ENCODE data around the gene NRG3.

The NRG3 gene

DNA sequence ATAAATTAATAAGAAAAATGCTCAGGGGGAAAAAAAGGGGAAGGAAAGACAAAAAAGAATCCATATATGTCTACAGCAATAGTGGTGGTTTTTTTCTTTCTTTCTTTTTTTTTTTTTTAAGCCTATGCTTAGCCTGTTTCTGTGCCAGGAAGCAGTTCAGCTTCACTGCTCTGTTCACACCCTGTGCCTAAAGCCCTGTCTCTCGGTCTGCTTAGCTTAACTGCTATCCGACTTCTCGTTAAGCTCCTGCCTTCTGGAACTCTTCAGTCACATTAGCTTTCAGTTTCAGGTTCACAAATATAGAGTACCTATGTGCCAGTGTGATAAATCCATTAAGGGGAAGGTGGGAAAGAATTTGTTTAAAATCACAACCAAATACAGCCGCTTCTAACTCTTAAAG lies 26.5 kb upstream of the NRG3 start:
- ChIA-PET CTCF (no interaction called here), POLR2A (no interaction called here)
- TF ChIP-seq, protein P1, sequence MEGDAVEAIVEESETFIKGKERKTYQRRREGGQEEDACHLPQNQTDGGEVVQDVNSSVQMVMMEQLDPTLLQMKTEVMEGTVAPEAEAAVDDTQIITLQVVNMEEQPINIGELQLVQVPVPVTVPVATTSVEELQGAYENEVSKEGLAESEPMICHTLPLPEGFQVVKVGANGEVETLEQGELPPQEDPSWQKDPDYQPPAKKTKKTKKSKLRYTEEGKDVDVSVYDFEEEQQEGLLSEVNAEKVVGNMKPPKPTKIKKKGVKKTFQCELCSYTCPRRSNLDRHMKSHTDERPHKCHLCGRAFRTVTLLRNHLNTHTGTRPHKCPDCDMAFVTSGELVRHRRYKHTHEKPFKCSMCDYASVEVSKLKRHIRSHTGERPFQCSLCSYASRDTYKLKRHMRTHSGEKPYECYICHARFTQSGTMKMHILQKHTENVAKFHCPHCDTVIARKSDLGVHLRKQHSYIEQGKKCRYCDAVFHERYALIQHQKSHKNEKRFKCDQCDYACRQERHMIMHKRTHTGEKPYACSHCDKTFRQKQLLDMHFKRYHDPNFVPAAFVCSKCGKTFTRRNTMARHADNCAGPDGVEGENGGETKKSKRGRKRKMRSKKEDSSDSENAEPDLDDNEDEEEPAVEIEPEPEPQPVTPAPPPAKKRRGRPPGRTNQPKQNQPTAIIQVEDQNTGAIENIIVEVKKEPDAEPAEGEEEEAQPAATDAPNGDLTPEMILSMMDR (IDR thresholded peaks at IDR 0.05; ENCODE audit: control extremely low read depth, extremely low read depth, low read depth, missing control alignments): no peak
- no peak for DNase-seq (ENCODE audit: extremely low spot score)

DNA sequence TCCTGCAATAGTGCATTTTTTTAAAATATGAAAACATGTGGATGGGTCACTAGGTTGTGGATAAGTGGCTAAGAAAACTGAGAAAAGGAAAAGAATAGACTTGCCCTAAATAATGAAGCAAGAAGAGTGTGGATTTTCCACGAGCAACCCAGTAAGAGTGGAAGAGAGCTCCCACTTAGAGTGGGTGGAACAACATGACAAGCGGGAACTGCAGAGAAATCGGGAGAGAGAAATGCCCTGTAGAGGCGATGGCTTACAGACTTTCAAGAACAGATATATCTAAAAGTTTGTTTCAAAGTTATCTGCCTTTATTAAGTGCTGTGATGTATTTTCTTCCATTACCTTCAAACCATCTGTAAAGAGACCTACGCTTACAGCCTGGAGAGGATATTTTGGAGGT lies 26.1 kb upstream of the NRG3 start:
- POLR2A ChIA-PET: no interaction called here
- DNase-seq (ENCODE audit: extremely low spot score): no peak
- CTCF ChIA-PET: no interaction called here
- TF ChIP-seq, protein P1 (IDR thresholded peaks at IDR 0.05; ENCODE audit: control extremely low read depth, extremely low read depth, low read depth, missing control alignments): no peak

DNA sequence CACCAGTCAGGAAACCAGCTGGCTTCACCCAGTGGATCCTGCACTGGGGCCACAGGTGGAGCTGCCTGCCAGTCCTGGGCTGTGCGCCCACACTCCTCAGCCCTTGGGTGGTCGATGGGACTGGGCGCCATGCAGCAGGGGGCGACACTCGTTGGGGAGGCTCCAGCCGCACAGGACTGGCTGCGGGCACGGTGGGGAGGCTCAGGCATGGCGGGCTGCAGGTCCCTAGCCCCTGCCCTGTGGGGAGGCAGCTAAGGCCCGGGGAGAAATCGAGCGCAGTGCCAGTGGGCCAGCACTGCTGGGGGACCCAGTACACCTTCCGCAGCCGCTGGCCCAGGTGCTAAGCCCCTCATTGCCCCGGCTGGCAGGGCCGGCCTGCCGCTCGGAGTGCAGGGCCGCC lies 12.4 kb upstream of the NRG3 start:
- TF ChIP-seq, protein P1 (IDR thresholded peaks at IDR 0.05; ENCODE audit: control extremely low read depth, extremely low read depth, low read depth, missing control alignments): no peak
- DNase-seq (ENCODE audit: extremely low spot score): no peak
- ChIA-PET POLR2A (no interaction called here), CTCF (no interaction called here)

DNA sequence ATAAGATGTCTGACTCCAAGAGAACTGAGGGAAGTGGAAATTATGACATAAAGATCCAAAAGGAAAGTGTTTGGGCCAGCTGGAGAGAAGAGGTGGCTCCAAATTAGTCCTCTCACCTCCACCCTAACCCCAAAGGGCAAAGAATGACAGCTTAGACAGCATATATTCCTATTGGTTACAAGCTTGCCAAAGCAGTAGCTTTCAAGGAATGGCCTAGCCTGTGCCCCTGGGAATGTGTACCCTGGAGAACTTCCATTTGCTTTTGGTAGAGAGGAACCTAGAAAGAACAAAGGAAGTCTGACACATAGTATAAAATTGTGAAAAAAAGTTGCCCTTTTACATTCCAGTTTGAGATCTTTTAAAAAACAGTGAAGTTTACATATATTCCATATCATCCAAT lies 11.2 kb upstream of the NRG3 start:
- POLR2A ChIA-PET: no interaction called here
- TF ChIP-seq, protein P1 (IDR thresholded peaks at IDR 0.05; ENCODE audit: control extremely low read depth, extremely low read depth, low read depth, missing control alignments): no peak
- CTCF ChIA-PET: no interaction called here
- DNase-seq (ENCODE audit: extremely low spot score): no peak

DNA sequence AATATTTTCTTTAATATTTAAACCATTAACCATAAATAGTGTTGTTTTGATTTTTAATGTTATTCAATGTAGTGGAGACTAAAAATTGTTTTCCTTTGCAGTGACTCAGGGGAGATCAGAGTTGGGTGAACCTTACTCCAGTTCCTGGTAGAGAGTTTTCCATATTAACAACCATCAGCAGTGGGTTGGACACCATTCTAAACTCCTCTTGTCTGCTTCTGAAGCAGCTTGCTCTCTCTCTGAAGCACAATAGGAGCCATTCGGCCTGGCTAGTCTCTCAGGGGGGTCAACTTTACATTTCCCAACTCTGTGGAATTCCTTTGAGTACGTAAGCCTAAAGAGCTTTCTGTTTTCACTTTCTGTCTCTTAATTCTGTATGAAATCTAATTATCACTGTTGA lies 9.4 kb upstream of the NRG3 start:
- ChIA-PET POLR2A (no interaction called here), CTCF (no interaction called here)
- TF ChIP-seq, protein P1 (IDR thresholded peaks at IDR 0.05; ENCODE audit: control extremely low read depth, extremely low read depth, low read depth, missing control alignments): no peak
- DNase-seq (ENCODE audit: extremely low spot score): no peak

DNA sequence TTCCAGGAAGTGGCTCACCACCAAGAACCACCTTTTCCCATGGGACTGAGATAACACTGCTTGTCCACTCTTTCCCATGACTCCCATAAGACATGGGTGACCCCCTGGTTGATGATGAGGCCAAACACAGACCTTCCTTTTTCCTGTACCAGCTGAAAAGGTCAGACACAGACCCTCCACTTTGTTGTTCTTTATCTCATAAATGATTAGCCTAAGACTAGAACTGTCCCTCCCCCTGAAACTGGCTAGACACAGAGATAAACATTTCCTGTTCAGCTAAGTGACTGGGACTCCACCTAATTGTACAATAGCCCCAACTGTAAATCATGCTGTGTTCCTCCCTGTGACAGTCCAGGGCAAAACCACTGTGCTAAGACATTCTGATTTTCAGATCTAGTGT lies 8.2 kb upstream of the NRG3 start:
- ChIA-PET POLR2A (no interaction called here), CTCF (no interaction called here)

More for the DNA sequence above, 8.2 kb upstream of the NRG3 start:
- TF ChIP-seq, protein P1 (IDR thresholded peaks at IDR 0.05; ENCODE audit: control extremely low read depth, extremely low read depth, low read depth, missing control alignments): no peak
- peak; percentile 10 for DNase-seq (ENCODE audit: extremely low spot score)

All from GM10248 (cell line).